ENCODE results near the gene LAMC1.
A peak's percentile ranks its signal among the peaks of the same experiment; 100 is the strongest.

LAMC1 gene

GRCh38 chr1:183022202-183023145, 746 bp upstream of the LAMC1 start:
- no peaks in the 10 kb centered on the region for H3K27me3 Mint-ChIP-seq (ENCODE audit: low read depth)
- no peaks in the 10 kb centered on the region for H3K9me3 Mint-ChIP-seq
- H3K4me3 Mint-ChIP-seq = peak overlapping the region; percentile 73 to 91 (median 87)
- TF ChIP-seq CTCF (IDR thresholded peaks at IDR 0.05; ENCODE audit: unreplicated experiment in 3 of 3) = no peak
- H3K27ac Mint-ChIP-seq = peak overlapping the region; percentile 90 to 98 (median 97)
- no peaks in the 10 kb centered on the region for H3K36me3 Mint-ChIP-seq (ENCODE audit: low read depth)
- peaks cover 43% of the 10 kb centered on the region for H3K4me1 Mint-ChIP-seq

- TF ChIP-seq CTCF (IDR thresholded peaks at IDR 0.05; ENCODE audit: unreplicated experiment in 3 of 3) = peak; percentile 30 to 49 (median 33)
- peaks cover under 1% of the 10 kb centered on the region for H3K36me3 Mint-ChIP-seq (ENCODE audit: low read depth)
- H3K4me3 Mint-ChIP-seq = peak overlapping the region; percentile 91 to 98 (median 94)
- H3K27me3 Mint-ChIP-seq (ENCODE audit: low read depth) = no peaks in the 10 kb centered on the region
- peak overlapping the region; percentile 87 to 94 (median 90) for H3K27ac Mint-ChIP-seq
- H3K9me3 Mint-ChIP-seq = no peaks in the 10 kb centered on the region
- H3K4me1 Mint-ChIP-seq = peaks cover 56% of the 10 kb centered on the region
These were observed 539 bp downstream of the LAMC1 start for GRCh38 chr1:183023601-183024316.

GRCh38 chr1:183024317-183025009, 1.2 kb downstream of the LAMC1 start:
- Mint-ChIP-seq H3K36me3 (ENCODE audit: low read depth) (peaks cover 7% of the 10 kb centered on the region), H3K27me3 (ENCODE audit: low read depth) (no peaks in the 10 kb centered on the region), H3K4me1 (peaks cover 63% of the 10 kb centered on the region), H3K4me3 (peak overlapping the region; percentile 91 to 98 (median 94)), H3K27ac (peak overlapping the region; percentile 87 to 94 (median 90)), H3K9me3 (no peaks in the 10 kb centered on the region)
- TF ChIP-seq CTCF (IDR thresholded peaks at IDR 0.05; ENCODE audit: unreplicated experiment in 3 of 3) = no peak

GRCh38 chr1:183025010-183025337, 1.8 kb downstream of the LAMC1 start:
- H3K9me3 Mint-ChIP-seq = no peaks in the 10 kb centered on the region
- no peaks in the 10 kb centered on the region for H3K27me3 Mint-ChIP-seq (ENCODE audit: low read depth)
- peaks cover 68% of the 10 kb centered on the region for H3K4me1 Mint-ChIP-seq
- TF ChIP-seq CTCF (IDR thresholded peaks at IDR 0.05; ENCODE audit: unreplicated experiment in 3 of 3) = no peak
- peak overlapping the region; percentile 91 to 98 (median 94) for H3K4me3 Mint-ChIP-seq
- H3K27ac Mint-ChIP-seq = peak overlapping the region; percentile 87 to 94 (median 90)
- peaks cover 10% of the 10 kb centered on the region for H3K36me3 Mint-ChIP-seq (ENCODE audit: low read depth)

GRCh38 chr1:183025782-183026774, 2.9 kb downstream of the LAMC1 start:
- Mint-ChIP-seq H3K27me3 (ENCODE audit: low read depth) (no peaks in the 10 kb centered on the region), H3K9me3 (no peaks in the 10 kb centered on the region), H3K36me3 (ENCODE audit: low read depth) (peaks cover 10% of the 10 kb centered on the region), H3K27ac (peak overlapping the region in 2 of 3 experiments; percentile 16 to 94), H3K4me1 (peaks cover 68% of the 10 kb centered on the region), H3K4me3 (peak overlapping the region; percentile 91 to 98 (median 94))
- no peak for TF ChIP-seq CTCF (IDR thresholded peaks at IDR 0.05; ENCODE audit: unreplicated experiment in 3 of 3)

All from nephron (organoid).